T-helper 17 cell (primary cell): ENCODE results near the gene TMEM86B. TPM values are rescaled to one million over a fixed set of nuclear protein-coding genes. Genes with fewer than 3 reads are reported as not detected.
"Not testable (repeated sequence)": the region's sequence is repeated elsewhere in the genome, so short reads cannot be mapped to it uniquely, and the experiment has no call there.

Source experiments
- ATAC-seq: fragments of 150-1000 bp; cut with Tn5 transposase; 2 replicates; pipeline ENCODE4 v1.10.0; 2021; ENCODE audit warnings: mild to moderate bottlenecking, moderate library complexity
- DNase-seq, 3 donors: peaks; one replicate each; pipeline versions ENCODE4 v3.0.0 to v3.0.0-alpha.2; 2020 to 2021
- H3K9me3 ChIP-seq: one replicate; pipeline ENCODE4 v1.7.0; 2013; ENCODE audit warnings: low read length, mild to moderate bottlenecking; ENCODE audit not compliant: control insufficient read depth, poor library complexity, severe bottlenecking
- H3K27ac Mint-ChIP-seq: one replicate; pipeline ENCODE4 v1.8.0; 2022; ENCODE audit warnings: mild to moderate bottlenecking, moderate library complexity, mixed read lengths
- H3K27me3 Mint-ChIP-seq: one replicate; pipeline ENCODE4 v1.8.0; 2022; ENCODE audit warnings: mixed read lengths
- H3K36me3 Mint-ChIP-seq: one replicate; pipeline ENCODE4 v1.8.0; 2022; ENCODE audit warnings: low read depth, mixed read lengths
- H3K4me1 Mint-ChIP-seq: one replicate; pipeline ENCODE4 v1.8.0; 2022; ENCODE audit warnings: mild to moderate bottlenecking, mixed read lengths
- H3K4me3 Mint-ChIP-seq: one replicate; pipeline ENCODE4 v1.8.0; 2022; ENCODE audit warnings: mild to moderate bottlenecking, moderate library complexity, mixed read lengths
- total RNA-seq, 4 donors: library from RNA in 2 of 4; stranded (reverse) in 2 of 4; gene quantifications; one replicate each; pipeline ENCODE4 v1.2.3 and lab custom pipeline; 2022 to 2026

TMEM86B gene
- total RNA-seq, 2 donors from 2014 or later, result 12.4 to 12.8 TPM

GRCh38 chr19:55212447-55212846, 16.1 kb downstream of the TMEM86B start:
- no peak overlapping the region for H3K27ac Mint-ChIP-seq
- ATAC-seq (peak; percentile 33), DNase-seq (no peak)
- H3K4me3 Mint-ChIP-seq, result no peak overlapping the region
- H3K4me1 Mint-ChIP-seq, result peaks cover 9% of the 10 kb centered on the region
- no peaks in the 10 kb centered on the region for H3K9me3 ChIP-seq
- H3K36me3 Mint-ChIP-seq, result peaks cover 5% of the 10 kb centered on the region
- peaks cover 32% of the 10 kb centered on the region for H3K27me3 Mint-ChIP-seq

- peaks cover 36% of the 10 kb centered on the region for H3K27me3 Mint-ChIP-seq
- DNase-seq (no peak), ATAC-seq (no peak)
- H3K4me3 Mint-ChIP-seq, result no peak overlapping the region
- H3K9me3 ChIP-seq, result no peaks in the 10 kb centered on the region
- peaks cover 3% of the 10 kb centered on the region for H3K36me3 Mint-ChIP-seq
- H3K27ac Mint-ChIP-seq, result no peak overlapping the region
- peaks cover 4% of the 10 kb centered on the region for H3K4me1 Mint-ChIP-seq
Observed at GRCh38 chr19:55209693-55210472, 18.7 kb downstream of the TMEM86B start.

- no peak for ATAC-seq
- H3K36me3 Mint-ChIP-seq, result peaks cover 3% of the 10 kb centered on the region
- peaks cover 4% of the 10 kb centered on the region for H3K4me1 Mint-ChIP-seq
Observed at GRCh38 chr19:55208880-55209692, 19.5 kb downstream of the TMEM86B start, which contains the start of gene PTPRH. Gene PTPRH, minus strand, starts transcription at chr19:55209501. Its CDS starts 68 bp downstream, at chr19:55209433.

GRCh38 chr19:55206664-55207500, 21.7 kb downstream of the TMEM86B start:
- Mint-ChIP-seq H3K4me1 (peaks cover 4% of the 10 kb centered on the region), H3K36me3 (peaks cover 3% of the 10 kb centered on the region), H3K4me3 (no peak overlapping the region), H3K27me3 (peaks cover 49% of the 10 kb centered on the region), H3K27ac (no peak overlapping the region)
- DNase-seq (no peak), ATAC-seq (no peak)
- no peaks in the 10 kb centered on the region for H3K9me3 ChIP-seq

More at GRCh38 chr19:55208880-55209692, 19.5 kb downstream of the TMEM86B start, which contains the start of gene PTPRH:
- no peak within 1 kb of the TSS for H3K27ac Mint-ChIP-seq
- no peak within 1 kb of the TSS for H3K4me3 Mint-ChIP-seq
- no peaks in the 10 kb centered on the region for H3K9me3 ChIP-seq
- no peak for DNase-seq
- peaks cover 38% of the 10 kb centered on the region for H3K27me3 Mint-ChIP-seq

GRCh38 chr19:55202199-55202598, 26.4 kb downstream of the TMEM86B start:
- DNase-seq, result not testable (repeated sequence)
- H3K27me3 Mint-ChIP-seq, result peaks cover 57% of the 10 kb centered on the region

GRCh38 chr19:55199620-55200204, 28.9 kb downstream of the TMEM86B start:
- H3K9me3 ChIP-seq, result no peaks in the 10 kb centered on the region
- peaks cover 36% of the 10 kb centered on the region for H3K27me3 Mint-ChIP-seq
- H3K27ac Mint-ChIP-seq, result no peak overlapping the region
- H3K4me1 Mint-ChIP-seq, result no peaks in the 10 kb centered on the region
- H3K36me3 Mint-ChIP-seq, result peaks cover 2% of the 10 kb centered on the region
- ATAC-seq (no peak), DNase-seq (no peak)
- H3K4me3 Mint-ChIP-seq, result no peak overlapping the region

More at GRCh38 chr19:55202199-55202598, 26.4 kb downstream of the TMEM86B start:
- H3K4me3 Mint-ChIP-seq, H3K36me3 Mint-ChIP-seq, H3K4me1 Mint-ChIP-seq, H3K27ac Mint-ChIP-seq, H3K9me3 ChIP-seq, ATAC-seq: not testable (repeated sequence)

- H3K4me1 Mint-ChIP-seq, result no peaks in the 10 kb centered on the region
- H3K36me3 Mint-ChIP-seq, result peaks cover 2% of the 10 kb centered on the region
- DNase-seq (no peak), ATAC-seq (no peak)
- peaks cover 27% of the 10 kb centered on the region for H3K27me3 Mint-ChIP-seq
- no peaks in the 10 kb centered on the region for H3K9me3 ChIP-seq
- no peak overlapping the region for H3K4me3 Mint-ChIP-seq
- no peak overlapping the region for H3K27ac Mint-ChIP-seq
Observed at GRCh38 chr19:55198651-55199050, 29.9 kb downstream of the TMEM86B start.

- peaks cover 2% of the 10 kb centered on the region for H3K36me3 Mint-ChIP-seq
- no peak for ATAC-seq
- DNase-seq, result no peak
- H3K4me1 Mint-ChIP-seq, result no peaks in the 10 kb centered on the region
- H3K9me3 ChIP-seq, result no peaks in the 10 kb centered on the region
- no peak overlapping the region for H3K27ac Mint-ChIP-seq
- H3K4me3 Mint-ChIP-seq, result no peak overlapping the region
- peaks cover 28% of the 10 kb centered on the region for H3K27me3 Mint-ChIP-seq
Observed at GRCh38 chr19:55197528-55197927, 31.0 kb downstream of the TMEM86B start.

GRCh38 chr19:55196803-55197202, 31.8 kb downstream of the TMEM86B start:
- H3K4me1 Mint-ChIP-seq, result no peaks in the 10 kb centered on the region
- no peaks in the 10 kb centered on the region for H3K9me3 ChIP-seq
- H3K27ac Mint-ChIP-seq, result no peak overlapping the region
- H3K36me3 Mint-ChIP-seq, result peaks cover 2% of the 10 kb centered on the region
- DNase-seq (no peak), ATAC-seq (no peak)
- peaks cover 27% of the 10 kb centered on the region for H3K27me3 Mint-ChIP-seq
- H3K4me3 Mint-ChIP-seq, result no peak overlapping the region

- H3K27me3 Mint-ChIP-seq, result peaks cover 24% of the 10 kb centered on the region
Observed at GRCh38 chr19:55193481-55193880, 35.1 kb downstream of the TMEM86B start.

GRCh38 chr19:55189403-55189835, 39.1 kb downstream of the TMEM86B start:
- DNase-seq, result no peak
- H3K9me3 ChIP-seq, result no peaks in the 10 kb centered on the region
- ATAC-seq, result no peak
- no peak overlapping the region for H3K27ac Mint-ChIP-seq
- peaks cover 2% of the 10 kb centered on the region for H3K36me3 Mint-ChIP-seq
- H3K4me1 Mint-ChIP-seq, result peaks cover 4% of the 10 kb centered on the region
- no peak overlapping the region for H3K4me3 Mint-ChIP-seq
- peaks cover 33% of the 10 kb centered on the region for H3K27me3 Mint-ChIP-seq

More at GRCh38 chr19:55193481-55193880, 35.1 kb downstream of the TMEM86B start:
- H3K4me1 Mint-ChIP-seq, result peaks cover 3% of the 10 kb centered on the region
- no peak overlapping the region for H3K4me3 Mint-ChIP-seq
- H3K27ac Mint-ChIP-seq, result no peak overlapping the region
- DNase-seq, result no peak
- ATAC-seq, result no peak
- H3K9me3 ChIP-seq, result no peaks in the 10 kb centered on the region
- H3K36me3 Mint-ChIP-seq, result no peaks in the 10 kb centered on the region

GRCh38 chr19:55188625-55189024, 39.9 kb downstream of the TMEM86B start:
- Mint-ChIP-seq H3K27ac (no peak overlapping the region), H3K4me3 (no peak overlapping the region), H3K36me3 (peaks cover 2% of the 10 kb centered on the region), H3K4me1 (peaks cover 4% of the 10 kb centered on the region), H3K27me3 (peaks cover 33% of the 10 kb centered on the region)
- H3K9me3 ChIP-seq, result no peaks in the 10 kb centered on the region
- DNase-seq (no peak), ATAC-seq (no peak)
